Inflammatory macrophage treated with lipopolysaccharide for 1 hour (primary cell): Measurements from ENCODE around the gene REN.

ENCODE experiments used
- DNase-seq, 2 donors: peaks; one replicate each; pipeline ENCODE4 v3.0.0-alpha.2; 2020 to 2022

REN gene

DNA sequence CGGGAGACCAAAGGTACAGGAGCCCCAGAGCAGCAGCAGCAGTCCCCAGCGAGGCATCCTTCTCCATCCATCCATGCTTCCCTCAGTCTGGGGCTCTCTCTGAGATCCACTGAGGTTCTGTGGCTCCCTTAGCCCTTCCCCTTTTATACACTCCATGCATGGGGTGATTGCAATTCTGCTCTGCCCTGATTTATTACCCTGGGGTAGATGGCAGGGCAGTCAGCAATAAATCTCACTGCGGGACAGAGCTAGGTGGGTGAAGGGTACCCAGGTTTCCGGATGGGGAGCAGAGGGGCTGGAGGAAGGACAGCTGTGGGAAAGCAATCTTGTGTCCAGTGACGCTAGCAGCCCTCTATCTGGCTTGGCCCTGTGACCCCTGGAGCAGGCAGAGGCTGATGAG is at the start of gene REN:
REN (minus strand) TSS at position 119 of the 400 bp plus-strand sequence; CDS start at position 75, 44 bp downstream.
- DNase-seq, result no peak

DNA sequence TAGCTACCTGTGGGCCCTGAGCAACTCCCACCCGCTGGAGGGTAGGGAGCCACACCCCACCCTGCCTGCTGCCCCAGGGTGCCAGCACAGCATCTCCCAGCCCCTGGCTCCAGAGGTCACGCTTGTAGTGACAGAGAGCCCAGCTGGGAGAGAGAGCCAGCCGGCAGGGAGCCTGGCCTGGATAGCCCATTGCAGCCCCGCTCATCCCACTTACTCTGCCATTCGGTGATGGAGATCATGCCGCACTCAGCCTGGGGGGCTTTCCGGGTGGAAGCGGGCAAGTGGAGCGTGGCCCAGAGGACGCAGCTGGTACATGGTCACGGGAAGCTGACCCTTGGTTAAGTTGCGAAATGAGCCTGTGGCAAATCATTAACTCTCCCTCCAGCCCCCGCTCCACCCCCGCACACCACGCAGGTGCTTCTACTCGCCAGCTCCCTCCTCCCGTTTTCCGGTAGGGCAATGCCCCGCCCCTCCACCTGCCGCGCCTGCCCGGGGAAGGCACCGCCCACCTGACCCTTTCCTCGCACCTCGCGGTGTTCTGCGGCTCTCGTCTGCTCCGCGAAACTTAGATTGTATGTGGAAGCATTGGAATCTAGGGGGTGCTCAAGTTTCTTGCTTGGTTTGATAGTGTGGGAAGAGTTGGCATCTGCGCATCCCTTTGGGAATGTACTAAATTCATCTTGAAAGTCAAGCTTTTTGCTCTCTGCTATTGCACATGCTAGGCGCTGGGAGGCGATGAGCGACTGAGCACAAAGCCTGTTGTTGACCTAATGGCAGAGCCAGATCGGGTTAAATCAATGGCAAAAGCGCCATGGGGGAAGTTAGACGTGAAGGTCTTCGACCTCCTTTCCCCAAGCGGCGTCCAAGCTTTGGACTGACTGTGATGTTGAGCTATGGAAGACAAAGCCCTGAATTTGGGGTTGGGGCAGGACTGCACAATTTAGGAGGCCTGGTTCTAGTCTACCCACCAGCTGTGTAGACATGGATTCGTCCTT is 47.8 kb upstream of the REN start, which contains the start of gene GOLT1A:
GOLT1A (minus strand) TSS at position 321 of the 995 bp plus-strand sequence; CDS start at position 239, 82 bp downstream.
- peak; percentile 58 to 62 for DNase-seq

DNA sequence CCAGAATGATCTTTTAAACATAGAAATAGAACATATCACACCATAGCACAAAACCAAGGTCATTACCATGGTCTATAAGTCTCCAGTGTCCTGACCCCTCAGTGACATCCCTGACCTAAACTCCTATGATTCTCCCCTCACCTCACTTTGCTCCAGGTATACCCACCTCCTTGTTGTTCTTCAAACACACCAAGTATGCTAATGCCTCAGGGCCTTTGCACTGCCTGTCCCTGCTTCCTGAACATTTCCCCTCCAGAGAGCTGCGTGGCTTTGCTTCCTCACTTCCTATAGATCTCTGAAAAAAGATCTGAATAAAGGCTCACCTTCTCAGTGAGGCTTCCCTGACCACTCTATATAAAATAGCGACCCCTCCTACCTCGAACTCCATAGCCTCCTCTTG is 46.6 kb upstream of the REN start:
- no peak for DNase-seq

DNA sequence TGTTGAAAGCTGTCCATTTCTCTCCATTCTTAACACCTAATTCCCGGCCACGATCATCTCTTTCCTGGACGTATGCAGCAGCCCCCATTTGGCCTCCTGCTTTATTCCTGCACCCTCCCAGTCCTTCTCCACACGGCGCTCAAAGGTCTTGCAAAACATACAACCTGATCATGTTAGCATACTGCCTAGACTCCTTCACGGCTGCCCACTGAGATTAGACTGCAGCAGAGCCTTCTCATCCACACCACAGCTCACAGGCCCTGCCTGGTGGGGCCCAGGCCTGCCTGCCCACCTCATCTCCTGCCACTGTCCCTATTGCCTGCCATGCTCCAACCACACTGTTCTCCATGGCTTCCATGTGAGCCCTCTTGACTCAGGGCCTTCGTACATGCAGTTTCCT is 44.9 kb upstream of the REN start:
- no peak for DNase-seq

DNA sequence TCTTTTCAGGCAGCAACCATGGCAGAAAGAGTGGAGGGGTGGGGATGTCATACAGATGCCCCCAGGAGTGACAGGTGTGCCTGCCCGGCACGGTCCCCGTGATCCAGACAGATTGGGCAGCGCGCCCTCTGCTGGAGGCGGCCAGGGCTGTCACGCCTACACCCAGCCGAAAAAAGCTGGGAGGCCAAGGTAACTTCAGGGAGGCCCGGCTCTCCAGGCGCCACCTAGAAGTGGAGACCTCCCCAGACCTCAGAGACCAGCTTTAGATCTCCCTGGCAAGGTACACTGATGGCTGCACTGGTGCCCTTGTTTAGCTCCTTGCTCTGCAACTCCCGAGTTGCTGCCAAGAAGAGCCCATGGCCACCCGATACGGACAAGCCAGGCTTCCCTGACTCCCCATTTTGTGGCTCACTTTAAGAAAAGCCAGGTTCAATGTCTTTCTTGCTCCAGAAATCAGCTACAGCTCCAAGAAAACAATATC is 41.0 kb upstream of the REN start:
- DNase-seq, result peak; percentile 17 to 66

DNA sequence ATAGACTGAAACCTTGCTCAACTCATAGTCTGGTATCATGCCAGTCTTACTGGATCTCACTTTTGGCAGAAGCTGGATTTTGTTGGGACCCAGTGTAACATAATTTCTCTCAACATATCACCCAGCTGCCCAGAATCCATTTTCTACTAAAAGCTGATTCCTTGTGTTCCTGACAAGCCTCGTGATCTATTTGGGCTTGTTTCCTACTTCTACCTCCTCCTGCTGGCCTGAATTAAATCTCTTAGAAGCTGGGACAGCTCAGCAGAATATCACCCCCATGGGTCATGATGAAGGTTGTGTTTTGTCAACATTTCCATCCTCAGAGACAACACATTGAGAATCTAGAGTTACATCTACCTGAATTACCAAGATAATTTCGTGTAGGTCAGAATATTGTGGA is 40.0 kb upstream of the REN start:
- no peak for DNase-seq

DNA sequence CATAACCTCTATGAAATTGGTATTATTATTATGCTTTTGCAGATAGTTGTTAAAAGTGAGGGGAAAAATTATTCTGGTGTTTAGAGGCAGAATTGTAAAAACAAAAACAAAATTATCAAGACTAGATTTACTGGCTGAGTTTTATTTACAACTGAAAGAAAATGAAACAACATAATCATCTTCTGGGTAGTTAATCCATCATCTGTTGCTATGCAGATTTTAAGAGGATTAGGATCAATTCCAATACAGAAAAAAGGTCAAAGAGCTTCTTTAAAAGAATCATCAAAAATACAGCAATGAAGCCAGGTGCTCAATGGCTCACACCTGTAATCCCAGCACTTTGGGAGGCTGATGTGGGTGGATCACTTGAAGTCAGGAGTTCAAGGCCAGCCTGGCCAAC is 39.3 kb upstream of the REN start:
- DNase-seq, result no peak

DNA sequence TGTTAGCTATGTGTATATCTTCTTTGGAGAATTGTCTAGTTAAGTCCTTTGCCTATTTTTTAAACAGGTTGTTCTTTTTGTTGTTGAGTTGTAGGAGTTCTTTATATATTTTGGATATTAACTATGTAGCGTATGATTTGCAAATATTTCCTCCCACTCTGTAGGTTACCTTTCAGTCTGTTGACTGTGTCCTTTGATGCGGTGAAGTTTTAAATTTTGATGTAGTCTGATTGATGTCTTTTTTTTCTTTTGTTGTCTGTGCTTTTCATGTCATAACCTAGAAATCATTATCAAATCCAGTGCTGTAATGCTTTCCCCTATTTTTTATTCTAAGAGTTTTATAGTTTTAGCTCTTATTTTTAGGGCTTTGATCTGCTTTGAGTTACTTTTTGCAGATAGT is 38.8 kb upstream of the REN start:
- no peak for DNase-seq

DNA sequence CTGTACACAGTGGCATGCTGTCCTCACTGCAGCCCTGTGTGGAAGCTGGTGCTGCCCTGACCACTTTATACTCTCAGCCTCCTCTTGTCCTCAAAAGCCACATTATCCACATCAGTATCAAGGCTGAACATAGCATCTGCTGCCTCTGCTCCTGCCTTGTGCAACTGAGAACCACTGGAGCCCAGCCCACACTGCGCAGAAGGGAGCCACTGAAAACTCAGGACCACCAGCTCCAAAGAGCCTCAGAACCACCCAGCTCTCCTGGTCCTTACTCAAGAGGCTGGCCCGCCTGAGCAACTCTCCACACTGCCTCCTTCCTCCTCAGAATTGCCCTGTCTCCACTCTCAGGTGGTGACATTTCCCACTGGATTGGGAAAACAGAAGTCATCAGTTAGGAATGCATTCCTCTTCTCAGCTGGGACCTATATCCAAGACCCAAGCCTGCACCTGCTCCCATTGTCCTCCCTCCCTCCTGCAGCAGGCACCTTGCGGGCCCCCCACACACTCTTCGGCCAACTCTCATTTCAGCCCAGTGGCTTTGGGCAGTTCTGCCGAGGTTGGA is 37.1 kb upstream of the REN start:
- DNase-seq, result no peak

DNA sequence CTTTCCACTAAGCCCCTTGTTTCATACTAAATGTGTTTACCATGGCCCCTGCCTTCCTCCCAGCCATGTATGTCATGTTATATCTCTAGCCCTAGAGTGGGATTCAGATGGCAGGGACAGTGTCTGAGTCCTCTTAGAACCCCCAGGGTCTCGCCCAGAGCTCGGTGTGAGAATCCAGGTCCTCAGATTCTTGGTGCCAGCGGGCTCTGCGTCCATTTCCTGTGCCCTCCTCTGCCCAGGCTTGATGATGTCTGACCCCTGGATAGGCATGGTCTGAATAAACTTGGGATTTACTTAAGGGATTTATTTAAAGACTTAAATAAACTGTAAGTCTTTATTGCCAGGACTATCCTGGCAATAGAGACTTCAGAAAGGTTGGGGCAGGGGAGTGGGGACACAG is 36.3 kb upstream of the REN start:
- no peak for DNase-seq

DNA sequence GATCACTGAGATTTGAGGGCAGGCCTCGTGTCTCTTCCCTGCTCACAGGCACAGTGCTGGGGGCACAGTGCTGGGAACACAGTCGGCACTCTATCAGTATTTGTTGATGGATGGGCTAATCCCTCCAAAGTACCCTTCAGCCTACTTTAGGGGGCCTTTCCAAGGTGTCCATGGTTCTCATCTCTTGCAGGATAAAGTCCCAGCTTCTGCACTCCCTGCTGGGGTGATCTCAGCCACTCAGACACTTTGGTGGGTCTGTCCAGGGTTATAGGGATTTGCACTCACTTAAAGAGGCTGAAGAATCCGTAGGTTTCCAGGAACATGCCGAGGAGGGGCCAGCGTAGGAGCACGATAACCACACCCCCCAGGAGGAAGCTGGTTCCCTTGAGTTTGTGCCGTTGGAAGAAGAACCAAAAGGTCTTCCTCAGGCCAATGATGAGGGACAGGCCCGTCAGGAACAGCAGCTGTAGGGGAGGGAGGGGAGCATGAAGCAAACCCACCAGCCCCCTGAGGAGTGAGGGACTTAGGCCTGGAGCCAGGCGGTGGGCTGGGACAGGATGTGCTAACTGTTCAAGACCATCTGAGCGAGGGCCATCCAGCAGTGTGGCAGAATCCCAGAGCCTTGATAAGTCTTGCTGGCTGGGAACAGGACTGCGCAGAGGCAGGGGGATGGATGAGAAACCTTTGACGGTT is 35.4 kb upstream of the REN start:
- DNase-seq, result no peak

DNA sequence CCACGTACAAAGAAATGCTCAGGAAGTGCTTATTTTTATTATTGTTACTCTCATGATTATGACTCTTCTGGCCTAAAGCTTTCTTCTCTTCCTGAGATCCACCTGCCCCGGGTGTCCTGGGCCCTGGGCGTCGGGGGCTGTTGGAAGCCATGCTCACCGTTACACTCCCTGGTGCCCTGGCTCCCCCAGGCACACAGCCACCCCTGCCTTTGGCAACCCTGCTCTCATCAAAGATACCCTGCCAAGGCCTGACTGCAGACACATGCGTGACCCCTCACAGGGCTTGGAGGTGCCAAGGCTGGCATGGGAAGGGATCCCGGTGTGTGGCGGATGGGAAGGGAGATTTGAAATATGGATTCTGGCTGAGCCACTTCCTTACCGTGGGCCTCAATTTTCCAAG is 33.4 kb upstream of the REN start:
- no peak for DNase-seq

DNA sequence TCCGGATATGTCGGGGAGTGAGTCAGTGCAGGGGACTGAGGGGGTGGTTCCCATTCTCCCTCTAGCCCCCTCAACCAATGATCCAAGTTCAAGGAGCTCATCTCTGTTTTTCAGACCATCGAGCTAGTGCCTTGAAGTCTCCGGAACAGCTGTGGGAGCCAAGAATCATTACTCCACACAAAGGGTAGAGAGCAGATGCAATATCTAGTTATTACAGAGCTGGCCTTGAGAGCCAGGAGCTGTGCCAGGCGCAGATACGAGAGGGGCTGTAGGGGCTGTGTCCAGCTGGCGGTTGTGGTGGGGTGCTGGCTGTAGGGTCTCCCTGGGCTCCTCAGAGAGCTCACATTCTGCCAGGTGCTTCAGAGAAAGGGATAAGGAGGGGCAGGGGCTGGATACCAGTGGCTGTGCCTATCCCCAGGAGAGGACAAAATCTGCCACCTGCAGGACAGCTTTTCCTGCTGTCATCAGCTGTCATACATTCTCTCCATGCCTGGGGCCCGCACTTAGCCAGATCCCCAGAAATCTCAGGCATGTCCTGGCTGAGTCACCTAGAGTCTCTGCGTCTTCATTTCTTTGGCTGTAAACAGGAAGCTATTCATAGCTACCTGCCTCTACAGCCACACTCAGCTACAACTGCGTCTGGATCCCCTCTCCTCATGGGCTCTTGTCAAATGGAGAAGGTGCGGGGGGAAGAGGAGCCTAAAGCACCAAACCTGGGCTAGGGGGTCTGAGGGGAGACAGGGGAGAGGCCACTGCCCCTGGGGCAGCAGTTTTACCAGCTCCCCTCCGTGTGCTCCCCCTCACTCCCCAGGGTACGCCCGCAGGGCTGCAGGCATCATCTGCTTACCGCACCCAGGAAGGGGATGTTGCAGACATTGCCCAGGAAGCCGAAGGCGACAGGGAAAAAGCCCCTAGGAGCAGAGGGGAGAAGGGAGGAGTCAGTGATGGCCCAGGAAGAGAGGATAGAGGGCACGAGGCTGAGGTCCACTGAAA is 32.5 kb upstream of the REN start:
- no peak for DNase-seq

DNA sequence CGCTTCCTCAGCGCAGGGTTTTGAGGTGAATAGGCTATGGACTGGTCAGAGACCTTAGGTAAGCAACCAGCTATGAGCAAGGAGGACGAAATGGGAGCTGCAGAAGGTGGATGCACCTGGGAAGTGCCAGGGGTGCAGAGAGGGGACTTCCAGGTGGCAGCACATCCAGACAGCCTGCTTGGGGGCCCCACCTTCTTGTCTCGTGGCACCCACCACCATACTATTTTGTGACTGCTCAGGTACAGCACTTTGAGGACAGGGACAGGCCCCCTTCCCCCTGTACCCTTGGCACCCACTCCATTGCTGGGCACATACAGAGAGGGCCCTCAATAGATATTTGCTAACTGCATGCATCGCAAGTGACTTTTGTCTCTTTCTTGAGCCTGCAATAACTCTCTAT is 30.9 kb upstream of the REN start:
- DNase-seq, result no peak

DNA sequence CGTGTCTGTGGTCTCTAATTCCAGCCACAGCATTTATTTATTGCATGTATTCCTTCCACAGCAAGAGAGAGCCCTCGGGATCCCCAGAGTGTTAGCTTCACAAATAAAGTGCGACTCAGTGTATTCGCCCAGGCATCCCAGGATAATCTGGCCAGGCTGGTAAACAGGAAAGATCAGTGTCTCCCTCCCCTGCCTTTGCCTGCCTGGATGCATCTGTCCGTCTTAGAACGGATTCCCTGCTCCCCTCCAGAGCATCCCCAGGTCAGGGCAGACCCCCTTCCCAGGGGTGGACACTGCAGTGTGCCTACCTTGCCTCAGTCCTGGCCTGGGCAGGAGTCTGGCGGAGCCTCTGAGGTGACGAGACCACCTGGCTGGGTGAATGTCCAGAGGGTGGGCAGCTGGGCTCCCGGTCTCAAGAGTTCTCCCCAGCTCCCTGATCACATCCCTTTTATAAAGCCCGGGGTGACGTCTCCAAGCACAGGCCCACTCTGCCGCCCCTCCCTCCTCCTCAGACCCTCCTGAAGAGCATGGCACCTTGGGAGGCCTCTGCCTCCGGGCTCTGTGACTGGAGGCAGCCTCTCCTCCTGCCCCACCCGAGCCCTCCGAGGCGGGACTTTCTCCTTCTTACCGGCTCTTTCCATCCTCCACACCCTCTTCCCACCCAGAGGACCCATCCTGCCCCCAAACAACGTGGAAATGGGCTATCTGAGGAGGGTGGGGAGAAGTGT is 30.1 kb upstream of the REN start, which contains the start of gene KISS1:
KISS1 (minus strand) TSS at position 424 of the 728 bp plus-strand sequence. CDS start 3,615 bp downstream, outside the sequence.
- no peak for DNase-seq

DNA sequence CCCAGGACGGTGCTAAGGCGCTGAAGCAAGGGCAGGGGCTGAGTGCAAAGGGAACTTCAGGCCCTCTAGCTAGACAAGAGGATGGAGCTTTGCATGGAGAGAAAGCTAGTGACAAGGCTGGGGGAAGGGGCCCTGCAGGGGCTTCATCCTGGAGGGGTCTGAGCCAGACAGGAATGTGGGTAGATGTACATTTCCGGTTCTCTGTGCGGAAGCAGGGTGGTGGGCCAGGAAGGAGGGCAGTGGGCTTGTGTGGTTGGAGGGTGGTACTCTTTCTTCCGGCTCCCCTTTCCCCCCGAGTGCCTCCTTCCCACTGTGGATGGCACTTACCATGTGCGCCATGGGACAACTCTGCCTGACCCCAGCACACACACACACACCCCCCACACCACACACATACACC is 28.6 kb upstream of the REN start:
- DNase-seq, result no peak

DNA sequence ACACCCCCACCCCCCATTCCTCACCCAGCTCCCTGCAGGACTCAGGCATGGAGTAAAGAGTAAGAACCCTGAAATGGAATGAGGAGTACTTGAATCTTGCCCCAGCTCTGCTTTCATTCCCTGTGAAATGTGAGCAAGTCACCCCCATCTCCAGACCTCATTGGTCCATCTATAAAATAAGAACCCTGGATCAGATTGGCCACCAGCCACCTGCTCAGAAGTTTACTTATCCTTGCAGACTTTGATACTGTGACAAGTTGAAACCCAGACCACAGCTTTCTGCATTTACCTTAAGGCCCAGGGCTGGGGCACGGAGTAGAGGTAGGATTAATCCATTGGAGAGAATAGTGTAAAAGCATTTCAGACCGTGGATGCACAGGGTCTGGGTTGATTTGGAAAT is 27.9 kb upstream of the REN start:
- no peak for DNase-seq

DNA sequence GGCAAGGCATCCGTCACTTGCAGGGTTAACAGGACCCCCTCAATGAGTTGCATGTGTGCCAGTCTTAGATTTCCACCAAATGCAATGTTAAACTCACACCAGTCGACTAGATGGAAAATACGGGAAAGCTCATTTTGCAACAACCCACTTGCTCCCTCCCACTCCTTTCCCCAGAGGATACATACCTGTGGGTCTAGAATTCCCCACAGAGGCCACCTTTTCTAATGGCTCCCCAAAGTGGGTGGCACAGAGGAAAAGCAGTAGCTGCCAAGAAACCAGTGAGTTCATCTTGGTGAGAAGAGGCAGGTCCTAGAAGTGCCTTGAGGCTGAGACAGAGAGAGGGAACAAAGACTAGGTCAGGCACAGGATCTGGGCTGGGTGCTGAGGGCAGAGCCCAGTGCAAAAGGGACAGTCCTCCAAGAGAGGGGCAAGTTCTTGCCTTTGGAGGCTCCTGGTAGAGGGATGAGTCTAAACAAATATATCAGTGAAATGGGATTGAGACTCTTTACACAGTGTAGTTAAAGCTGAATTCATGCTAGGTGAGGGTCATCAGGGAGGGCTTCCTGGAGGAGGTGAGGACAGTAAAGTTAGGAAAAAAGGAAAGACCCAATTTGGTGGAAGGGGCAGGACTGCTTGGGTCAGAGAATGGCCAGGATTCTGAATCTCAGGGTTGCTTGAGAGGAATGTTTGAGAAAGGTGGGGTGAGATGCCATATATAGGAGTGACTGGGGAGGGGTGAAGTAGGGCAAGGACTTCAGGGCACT is 26.6 kb upstream of the REN start:
- DNase-seq, result no peak

DNA sequence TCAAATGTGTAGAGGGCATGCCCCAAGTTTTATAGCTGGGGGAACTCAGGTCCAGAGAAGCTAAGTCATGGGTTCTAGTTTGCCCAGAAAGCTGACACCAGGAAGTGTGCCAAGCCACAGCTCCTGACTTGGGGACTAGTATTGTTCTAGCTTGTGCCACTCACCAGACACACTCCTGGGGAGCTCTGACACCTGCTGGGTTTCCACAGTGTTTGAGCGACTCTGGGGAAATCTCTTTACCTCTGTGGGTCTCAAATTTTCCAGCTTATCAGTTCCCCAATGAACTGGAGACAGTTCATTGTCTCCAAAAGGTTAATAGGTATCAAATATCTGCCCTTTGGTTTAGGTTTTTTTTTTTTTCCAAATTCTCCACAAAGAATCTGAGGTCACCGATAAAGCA is 25.9 kb upstream of the REN start:
- no peak for DNase-seq

DNA sequence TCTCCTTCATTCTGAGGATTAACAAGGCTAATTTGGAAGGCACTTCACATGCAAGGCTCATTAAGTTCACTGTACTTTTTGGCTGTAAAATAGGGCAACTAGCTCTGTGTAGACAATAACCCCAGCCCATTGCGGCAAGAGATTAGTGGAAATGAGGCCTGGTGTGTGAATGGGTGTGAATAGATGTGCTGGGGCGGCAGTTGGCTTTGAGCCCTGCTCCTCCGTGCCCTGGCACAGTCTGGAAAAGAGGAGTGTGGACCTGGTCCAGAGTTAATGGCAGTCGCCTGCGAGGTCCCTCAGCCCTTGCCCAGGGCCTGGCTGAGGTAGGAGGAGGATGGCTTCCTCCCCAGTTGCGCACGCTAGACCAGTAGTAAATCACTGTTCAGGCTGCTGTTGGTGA is 25.3 kb upstream of the REN start:
- no peak for DNase-seq
